A549 (cell line): ENCODE measurements around the gene APCDD1L. TPM values are rescaled to one million over a fixed set of nuclear protein-coding genes. Genes with fewer than 3 reads are reported as not detected.

Experiments used
- ATAC-seq, 2 experiments: fragments of 200-7000 bp in 1 of 2; fragments of >200 bp in 1 of 2; cut with Nextera tagmentation in 1 of 2; cut with Tn5 transposase in 1 of 2; 3 replicates each; pipeline versions ENCODE4 v1.8.0 to v1.9.1; 2018 to 2020; ENCODE audit warnings: mild to moderate bottlenecking in 1 of 2, moderate library complexity in 1 of 2
- CTCF ChIA-PET: fragments of 300-600 bp; sonication (Branson Sonifier 250); formaldehyde crosslinking; extraction: SDS; loops from one replicate; lab custom pipeline; 2021; ENCODE audit warnings: antibody characterized with exemption, inconsistent platforms; lab: Yijun Ruan, JAX
- POLR2A ChIA-PET: fragments of 350-600 bp; formaldehyde crosslinking; extraction: SDS; loops from one replicate; lab custom pipeline; 2021; ENCODE audit warnings: antibody characterized with exemption, inconsistent platforms; lab: Yijun Ruan, JAX
- DNase-seq, 2 experiments: peaks; one replicate each; pipeline versions ENCODE4 v3.0.0 to v3.0.0-alpha.2; 2011 to 2016; ENCODE audit warnings: low read depth in 1 of 2, low spot score in 1 of 2
- FAIRE-seq: peaks from 2 replicates; lab custom pipeline; 2011; peaks lifted over from hg19 to GRCh38; lab: Jason Lieb, UNC
- H3K27ac ChIP-seq, 2 experiments: fragments of >200 bp; sonication (Bioruptor Twin); formaldehyde crosslinking; 3 replicates each; pipeline ENCODE4 v1.5.1; 2016 to 2017
- H3K4me1 ChIP-seq: fragments of >200 bp; sonication (Bioruptor Twin); formaldehyde crosslinking; 3 replicates; pipeline ENCODE4 v1.6.1; 2016
- H3K4me2 ChIP-seq: fragments of >200 bp; sonication (Bioruptor Twin); formaldehyde crosslinking; 3 replicates; pipeline ENCODE4 v1.6.1; 2016
- H3K4me3 ChIP-seq: fragments of >200 bp; sonication (Bioruptor Twin); formaldehyde crosslinking; 3 replicates; pipeline ENCODE4 v1.5.1; 2016
- H3K9me3 ChIP-seq: fragments of >200 bp; sonication (Bioruptor Twin); formaldehyde crosslinking; 3 replicates; pipeline ENCODE4 v1.6.1; 2016
- CEBPB ChIP-seq, 2 experiments: fragments of >200 bp in 1 of 2; sonication (Bioruptor Twin) in 1 of 2; formaldehyde crosslinking in 1 of 2; IDR thresholded peaks; 2 replicates each; pipeline ENCODE4 v1.6.1; 2012 to 2016
- CHD4 ChIP-seq: fragments of 200-600 bp; sonication (generic); IDR thresholded peaks from 2 replicates; pipeline ENCODE4 v1.6.1; 2016; ENCODE audit warnings: antibody characterized with exemption, mild to moderate bottlenecking, borderline replicate concordance
- EHMT2 ChIP-seq: fragments of 200-600 bp; sonication (generic); IDR thresholded peaks from 2 replicates; pipeline ENCODE4 v1.6.1; 2016; ENCODE audit warnings: antibody characterized with exemption, low read depth, mild to moderate bottlenecking, moderate library complexity
- HEYL ChIP-seq: fragments of 250-450 bp; sonication (Bioruptor Pico); IDR thresholded peaks from 2 replicates; pipeline ENCODE4 v1.8.0; 2021; ENCODE audit warnings: mild to moderate bottlenecking, moderate library complexity
- JUN ChIP-seq, 2 experiments: fragments of >200 bp; sonication (Bioruptor Twin); formaldehyde crosslinking; IDR thresholded peaks; 2 replicates in 1 of 2; 3 replicates in 1 of 2; pipeline ENCODE4 v1.6.1; 2016 to 2017
- KDM1A ChIP-seq: fragments of 200-600 bp; sonication (generic); IDR thresholded peaks from 2 replicates; pipeline ENCODE4 v1.6.1; 2016; ENCODE audit warnings: low read depth, mild to moderate bottlenecking
- KDM5A ChIP-seq: fragments of 200-600 bp; sonication (generic); IDR thresholded peaks from 2 replicates; pipeline ENCODE4 v1.6.1; 2016; ENCODE audit warnings: antibody characterized with exemption, mild to moderate bottlenecking
- MYC ChIP-seq: IDR thresholded peaks from 2 replicates; pipeline ENCODE4 v1.6.1; 2012; ENCODE audit warnings: mild to moderate bottlenecking, inconsistent platforms, low read length, improper control_type of control experiment, borderline replicate concordance
- NFE2L2 ChIP-seq: fragments of 150-350 bp; conservative IDR thresholded peaks from 2 replicates; pipeline ENCODE4 v1.6.1; 2014; ENCODE audit warnings: low read length
- PHF8 ChIP-seq: fragments of 200-600 bp; sonication (generic); IDR thresholded peaks from 2 replicates; pipeline ENCODE4 v1.6.1; 2016; ENCODE audit warnings: low read depth, mild to moderate bottlenecking, antibody characterized with exemption, moderate library complexity, borderline replicate concordance
- POLR2A ChIP-seq: IDR thresholded peaks from 2 replicates; pipeline ENCODE4 v1.6.1; 2012; ENCODE audit warnings: mild to moderate bottlenecking, low read length
- RCOR1 ChIP-seq: fragments of 150-350 bp; IDR thresholded peaks from 2 replicates; pipeline ENCODE4 v1.6.1; 2014; ENCODE audit warnings: antibody characterized with exemption, low read length, low read depth
- TFCP2L1 ChIP-seq: fragments of 250-450 bp; sonication (Bioruptor Pico); IDR thresholded peaks from 2 replicates; pipeline ENCODE4 v1.5.0; 2021; ENCODE audit warnings: mild to moderate bottlenecking
- TP53 ChIP-seq: fragments of 250-450 bp; sonication (Bioruptor Pico); IDR thresholded peaks from 2 replicates; pipeline ENCODE4 v1.5.0; 2021; ENCODE audit warnings: mild to moderate bottlenecking, moderate library complexity
- ZFP36 ChIP-seq: fragments of 450-650 bp; IDR thresholded peaks from 2 replicates; pipeline ENCODE4 v1.6.1; 2014; ENCODE audit warnings: borderline replicate concordance; ENCODE audit not compliant: partially characterized antibody
- ZSCAN20 ChIP-seq: fragments of 250-450 bp; sonication (Bioruptor Pico); IDR thresholded peaks from 2 replicates; pipeline ENCODE4 v1.8.0; 2022; ENCODE audit warnings: mild to moderate bottlenecking, moderate library complexity
- WGBS: methylation state at CpG from one replicate; pipeline ENCODE4 v1.1.6; 2017; ENCODE audit errors: missing lambda C conversion rate; 5-methylcytosine and 5-hydroxymethylcytosine counted together
- polyA minus RNA-seq: library from RNA; depleted of rRNA, polyadenylated mRNA; stranded (reverse); fragments of >200 nt; gene quantifications from 2 replicates; pipeline ENCODE4 v1.2.3, GENCODE V29; 2011; rRNA and poly(A)+ RNA removed
- polyA plus RNA-seq, 4 experiments: library from polyadenylated mRNA; depleted of rRNA in 3 of 4; stranded (reverse); fragments of >200 nt; fragmentation: RNase III in 1 of 4; extraction: RNeasy Plus Mini Kit Qiagen cat#74134 plus additional on column Dnase treatment in 1 of 4; gene quantifications; 2 replicates in 3 of 4; 3 replicates in 1 of 4; pipeline ENCODE4 v1.2.3, GENCODE V29; 2011 to 2017
- TF ChIP-seq, protein P1 (sequence below): fragments of 250-450 bp; sonication (Bioruptor Pico); IDR thresholded peaks from 2 replicates; pipeline ENCODE4 v1.5.0; 2020; ENCODE audit warnings: low read depth, mild to moderate bottlenecking, moderate library complexity
- TF ChIP-seq, protein P2 (sequence below): IDR thresholded peaks from 2 replicates; pipeline ENCODE4 v1.6.1; 2012
- TF ChIP-seq, protein P3 (sequence below): fragments of 250-450 bp; sonication (Bioruptor Pico); IDR thresholded peaks from 2 replicates; pipeline ENCODE4 v1.5.0; 2021; ENCODE audit warnings: mild to moderate bottlenecking, moderate library complexity, borderline replicate concordance
- TF ChIP-seq, protein P4 (sequence below): fragments of >200 bp; sonication (Bioruptor Twin); formaldehyde crosslinking; IDR thresholded peaks from 3 replicates; pipeline ENCODE4 v1.5.1; 2016

APCDD1L gene
- polyA plus RNA-seq (2011; rRNA removed): not detected in 2 replicates
- not detected in 2 replicates for polyA plus RNA-seq (2012; cell fraction: cytosol; rRNA removed)
- not detected in 2 replicates for polyA plus RNA-seq (2012; cell fraction: nucleus; rRNA removed)
- not detected in 3 replicates for polyA plus RNA-seq (2017; fragmentation: RNase III; extraction: RNeasy Plus Mini Kit Qiagen cat#74134 plus additional on column Dnase treatment)
- not detected in 2 replicates for polyA minus RNA-seq

DNA sequence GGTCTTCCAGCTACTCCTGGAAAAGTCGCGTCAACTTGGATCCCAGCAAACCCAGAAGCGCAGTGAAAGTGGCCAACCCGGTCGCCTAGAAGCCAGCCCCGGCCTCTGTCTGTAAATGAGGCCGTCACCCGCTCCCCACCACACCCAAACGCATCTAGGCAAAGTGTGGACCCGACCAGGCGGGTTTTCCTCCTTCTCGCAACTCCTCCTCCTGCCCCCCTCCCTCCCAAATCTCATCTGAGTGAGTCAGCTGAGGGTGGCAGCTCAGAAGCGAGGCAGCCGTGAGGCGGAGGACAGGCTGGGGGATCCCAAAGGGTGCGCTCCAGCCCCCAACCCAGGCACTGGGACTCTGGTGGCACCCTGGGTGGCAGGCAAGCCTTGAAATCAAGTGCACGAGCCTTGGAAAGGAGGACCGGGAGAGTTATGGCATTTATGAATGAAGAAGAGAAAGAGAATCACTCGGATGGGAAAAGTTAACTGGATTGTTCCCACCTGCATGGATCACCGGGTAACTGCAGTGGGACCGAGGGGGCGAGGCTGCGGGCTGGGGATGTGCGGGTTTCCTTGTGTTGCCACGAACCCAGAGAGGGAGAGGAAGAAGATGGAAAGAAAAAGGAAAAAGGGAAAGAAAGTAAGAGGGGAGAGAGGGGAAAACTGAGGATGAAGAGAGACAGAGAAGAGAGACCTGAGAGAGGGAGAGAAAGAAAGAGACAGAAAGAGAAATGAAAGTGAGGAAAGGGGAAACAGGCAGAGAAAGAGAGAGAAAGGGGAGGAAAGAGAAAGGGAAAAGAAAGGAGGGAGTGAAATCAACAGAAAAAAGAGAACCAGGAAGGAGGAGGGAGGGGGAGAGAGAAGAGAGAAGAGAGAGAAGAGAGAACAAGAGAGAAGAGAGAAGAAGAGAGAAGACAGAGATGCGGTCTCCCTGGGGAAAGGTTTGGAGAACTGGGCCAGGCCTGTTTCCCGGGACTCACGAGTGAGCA, at the start of gene APCDD1L:
TSS of gene APCDD1L (minus strand) at position 167 of the 980 bp plus-strand sequence. CDS start 692 bp downstream, outside the sequence.
- H3K4me1 ChIP-seq: no peaks in the 10 kb centered on the region
- CTCF ChIA-PET: no interaction called here
- POLR2A ChIA-PET: no interaction called here
- no peak within 1 kb of the TSS for H3K27ac ChIP-seq
- H3K9me3 ChIP-seq: no peaks in the 10 kb centered on the region
- DNase-seq (no peak), ATAC-seq (peak in 1 of 2 experiments; percentile 36; a peak in 1 of 6 replicates), FAIRE-seq (no peak)
- no peak for TF ChIP-seq TP53 (CRISPR knock-in tag)
- H3K4me2 ChIP-seq: 0 out of 3 replicates have a peak within 1 kb of the TSS, but pooled peaks have one; percentile 8
- WGBS: 62% methylated on average over 21 of the region's 28 CpGs
- no peak within 1 kb of the TSS for H3K4me3 ChIP-seq

DNA sequence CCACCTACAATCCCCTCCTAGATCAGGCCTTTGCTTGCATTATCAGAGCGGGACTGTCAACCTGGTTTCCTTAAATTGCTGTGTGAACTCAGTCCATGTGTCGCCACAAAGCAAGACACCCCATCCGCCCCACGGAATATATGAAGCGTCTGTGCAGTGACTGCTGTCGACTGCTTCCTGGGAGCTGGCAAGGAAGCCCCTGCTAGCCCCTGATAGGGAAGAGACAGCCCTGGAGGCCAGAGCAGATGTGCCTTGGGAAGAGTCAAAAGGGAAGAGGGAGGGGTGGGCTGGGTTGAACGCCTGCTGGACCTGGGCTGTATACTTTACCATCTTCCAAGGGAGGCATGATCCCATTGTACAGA, 44.1 kb upstream of the APCDD1L start:
- H3K9me3 ChIP-seq: peaks cover 6% of the 10 kb centered on the region; the same call in 1 of the 3 replicates
- CTCF ChIA-PET: interaction anchor here (0.9 kb wide), 1 partner anchor 17 kb away, joined by 4 read pairs; no protein-coding TSS in a partner anchor
- DNase-seq (no peak), ATAC-seq (no peak), FAIRE-seq (no peak)
- no peak overlapping the region for H3K4me2 ChIP-seq
- POLR2A ChIA-PET: no interaction called here
- no peak overlapping the region for H3K27ac ChIP-seq
- no peak overlapping the region for H3K4me3 ChIP-seq
- WGBS: 82% methylated on average over 5 of the region's 7 CpGs
- TF ChIP-seq ZFP36: no peak
- TF ChIP-seq MYC: no peak
- no peak for TF ChIP-seq EHMT2
- no peak for TF ChIP-seq JUN (IDR thresholded peaks at IDR 0.05)
- TF ChIP-seq, protein P1, sequence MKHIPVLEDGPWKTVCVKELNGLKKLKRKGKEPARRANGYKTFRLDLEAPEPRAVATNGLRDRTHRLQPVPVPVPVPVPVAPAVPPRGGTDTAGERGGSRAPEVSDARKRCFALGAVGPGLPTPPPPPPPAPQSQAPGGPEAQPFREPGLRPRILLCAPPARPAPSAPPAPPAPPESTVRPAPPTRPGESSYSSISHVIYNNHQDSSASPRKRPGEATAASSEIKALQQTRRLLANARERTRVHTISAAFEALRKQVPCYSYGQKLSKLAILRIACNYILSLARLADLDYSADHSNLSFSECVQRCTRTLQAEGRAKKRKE (CRISPR knock-in tag): no peak
- TF ChIP-seq, protein P2, sequence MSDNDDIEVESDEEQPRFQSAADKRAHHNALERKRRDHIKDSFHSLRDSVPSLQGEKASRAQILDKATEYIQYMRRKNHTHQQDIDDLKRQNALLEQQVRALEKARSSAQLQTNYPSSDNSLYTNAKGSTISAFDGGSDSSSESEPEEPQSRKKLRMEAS: no peak
- TF ChIP-seq POLR2A: no peak
- no peak for TF ChIP-seq CEBPB (IDR thresholded peaks at IDR 0.05)
- 0 out of 3 replicates have a peak, but pooled peaks cover 4% of the 10 kb centered on the region for H3K4me1 ChIP-seq

DNA sequence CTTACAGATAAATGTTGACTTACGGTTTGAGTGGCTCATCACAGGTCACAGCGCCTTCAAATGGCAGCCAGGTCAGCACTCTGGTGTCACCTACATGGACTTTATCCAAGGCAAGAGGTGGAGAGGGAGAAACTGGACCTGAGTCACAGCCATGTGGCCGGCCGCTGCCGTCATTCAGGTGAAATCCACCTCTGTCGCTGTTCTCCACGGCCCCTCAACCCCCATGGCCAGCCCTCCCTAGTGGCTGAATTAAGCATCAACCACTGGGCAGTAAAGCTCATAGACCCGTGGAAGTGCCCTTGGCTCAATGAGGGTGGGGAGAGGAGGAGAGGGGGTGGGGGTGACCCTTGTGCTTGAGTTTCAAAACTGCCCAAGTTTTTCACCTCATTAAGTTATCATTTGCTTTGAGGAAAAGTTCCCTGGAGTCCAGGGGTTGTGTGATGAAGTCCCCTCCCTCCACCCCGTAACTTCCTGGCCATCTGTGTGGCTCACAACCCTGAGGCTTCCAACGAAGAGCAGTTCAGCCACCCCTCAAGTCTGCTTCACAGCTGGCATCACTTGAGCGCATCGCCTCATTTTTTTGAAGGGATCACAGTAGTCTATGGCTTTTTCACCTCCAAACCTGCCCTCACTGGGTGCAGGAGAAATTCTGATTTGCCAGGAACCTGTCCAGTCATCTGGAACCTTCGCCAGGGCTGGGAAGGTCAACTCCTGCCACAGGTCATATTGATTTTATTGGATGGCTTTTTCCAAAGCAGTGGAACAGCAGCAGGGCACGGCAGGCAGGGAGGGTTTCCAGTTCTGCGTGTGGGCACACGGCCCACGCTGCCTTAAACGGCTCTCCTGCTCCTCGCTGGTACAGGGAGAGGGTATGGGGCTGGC, 43.5 kb upstream of the APCDD1L start:
- POLR2A ChIA-PET: no interaction called here
- FAIRE-seq: no peak
- WGBS: 66% methylated on average over 19 of the region's 19 CpGs

More for the DNA sequence above, 43.5 kb upstream of the APCDD1L start:
- DNase-seq: no peak
- TF ChIP-seq PHF8 (no peak), CHD4 (no peak), HEYL (CRISPR knock-in tag) (no peak), KDM5A (no peak), ZSCAN20 (CRISPR knock-in tag) (no peak), TFCP2L1 (CRISPR knock-in tag) (no peak), RCOR1 (no peak), NFE2L2 (no peak), KDM1A (no peak)
- TF ChIP-seq, protein P3, sequence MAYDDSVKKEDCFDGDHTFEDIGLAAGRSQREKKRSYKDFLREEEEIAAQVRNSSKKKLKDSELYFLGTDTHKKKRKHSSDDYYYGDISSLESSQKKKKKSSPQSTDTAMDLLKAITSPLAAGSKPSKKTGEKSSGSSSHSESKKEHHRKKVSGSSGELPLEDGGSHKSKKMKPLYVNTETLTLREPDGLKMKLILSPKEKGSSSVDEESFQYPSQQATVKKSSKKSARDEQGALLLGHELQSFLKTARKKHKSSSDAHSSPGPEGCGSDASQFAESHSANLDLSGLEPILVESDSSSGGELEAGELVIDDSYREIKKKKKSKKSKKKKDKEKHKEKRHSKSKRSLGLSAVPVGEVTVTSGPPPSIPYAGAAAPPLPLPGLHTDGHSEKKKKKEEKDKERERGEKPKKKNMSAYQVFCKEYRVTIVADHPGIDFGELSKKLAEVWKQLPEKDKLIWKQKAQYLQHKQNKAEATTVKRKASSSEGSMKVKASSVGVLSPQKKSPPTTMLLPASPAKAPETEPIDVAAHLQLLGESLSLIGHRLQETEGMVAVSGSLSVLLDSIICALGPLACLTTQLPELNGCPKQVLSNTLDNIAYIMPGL (CRISPR knock-in tag): no peak
- TF ChIP-seq, protein P4, sequence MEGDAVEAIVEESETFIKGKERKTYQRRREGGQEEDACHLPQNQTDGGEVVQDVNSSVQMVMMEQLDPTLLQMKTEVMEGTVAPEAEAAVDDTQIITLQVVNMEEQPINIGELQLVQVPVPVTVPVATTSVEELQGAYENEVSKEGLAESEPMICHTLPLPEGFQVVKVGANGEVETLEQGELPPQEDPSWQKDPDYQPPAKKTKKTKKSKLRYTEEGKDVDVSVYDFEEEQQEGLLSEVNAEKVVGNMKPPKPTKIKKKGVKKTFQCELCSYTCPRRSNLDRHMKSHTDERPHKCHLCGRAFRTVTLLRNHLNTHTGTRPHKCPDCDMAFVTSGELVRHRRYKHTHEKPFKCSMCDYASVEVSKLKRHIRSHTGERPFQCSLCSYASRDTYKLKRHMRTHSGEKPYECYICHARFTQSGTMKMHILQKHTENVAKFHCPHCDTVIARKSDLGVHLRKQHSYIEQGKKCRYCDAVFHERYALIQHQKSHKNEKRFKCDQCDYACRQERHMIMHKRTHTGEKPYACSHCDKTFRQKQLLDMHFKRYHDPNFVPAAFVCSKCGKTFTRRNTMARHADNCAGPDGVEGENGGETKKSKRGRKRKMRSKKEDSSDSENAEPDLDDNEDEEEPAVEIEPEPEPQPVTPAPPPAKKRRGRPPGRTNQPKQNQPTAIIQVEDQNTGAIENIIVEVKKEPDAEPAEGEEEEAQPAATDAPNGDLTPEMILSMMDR: no peak
- TF ChIP-seq, all 56 proteins: peak for 0
- H3K9me3 ChIP-seq: no peaks in the 10 kb centered on the region; the same call in 2 of the 3 replicates
- CTCF ChIA-PET: interaction anchor here (0.9 kb wide), 1 partner anchor 379 kb away, joined by 3 read pairs; no protein-coding TSS in a partner anchor
- no peak overlapping the region for H3K4me3 ChIP-seq
- H3K4me1 ChIP-seq: 0 out of 3 replicates have a peak, but pooled peaks cover 4% of the 10 kb centered on the region
- H3K4me2 ChIP-seq: no peak overlapping the region
- ATAC-seq: no peak
- H3K27ac ChIP-seq: no peak overlapping the region
